Right ventricle myocardium superior (tissue), 1 donor: Measurements from ENCODE around the gene CAMTA1. TPM values are rescaled to one million over a fixed set of nuclear protein-coding genes. Genes with fewer than 3 reads are reported as not detected.

Experiments
- ATAC-seq: fragments of 200-7000 bp; cut with Tn5 transposase; one replicate; pipeline ENCODE4 v1.9.1; 2020; ENCODE audit warnings: mild to moderate bottlenecking; ENCODE audit not compliant: poor library complexity
- DNase-seq: peaks from one replicate; pipeline ENCODE4 v3.0.0-alpha.2; 2020
- intact Hi-C: fragments of 100-400 bp; cut with DNase I; formaldehyde crosslinking; loops from one replicate; pipeline ENCODE4 v1.11.2; 2022
- total RNA-seq: library from RNA; stranded (reverse); fragmentation: NEBNext Ultra II Directional; extraction: Animal tissue kit (Norgen Biotek cat#: 25700); gene quantifications from one replicate; pipeline ENCODE4 v1.2.1, GENCODE V29; 2021
- donor health status: DM: no; HTN: yes; CAD: no; lungs with severe emphysema.

The CAMTA1 gene
- total RNA-seq, 1 donor from 2014 or later, result 153 TPM

- DNase-seq (peak; percentile 57), ATAC-seq (peak; percentile 60)
- intact Hi-C loops, result loop anchor here (2.0 kb wide), 1 partner anchor 163 kb away; no protein-coding TSS in a partner anchor
Measured at GRCh38 chr1:6889875-6890480, 104.7 kb downstream of the CAMTA1 start.

- DNase-seq (no peak), ATAC-seq (no peak)
- intact Hi-C loops, result loop anchor here (2.0 kb wide), 1 partner anchor 164 kb away; no protein-coding TSS in a partner anchor
Measured at GRCh38 chr1:6890686-6891085, 105.4 kb downstream of the CAMTA1 start.

- intact Hi-C loops, result loop anchor here (2.0 kb wide), 1 partner anchor 165 kb away; no protein-coding TSS in a partner anchor
Measured at GRCh38 chr1:6891781-6892579, 106.7 kb downstream of the CAMTA1 start.

GRCh38 chr1:6893388-6893787, 108.1 kb downstream of the CAMTA1 start:
- intact Hi-C loops, result no loop called here
- no peak for DNase-seq
- no peak for ATAC-seq

More at GRCh38 chr1:6891781-6892579, 106.7 kb downstream of the CAMTA1 start:
- DNase-seq (no peak), ATAC-seq (no peak)

GRCh38 chr1:6897138-6897537, 111.9 kb downstream of the CAMTA1 start:
- ATAC-seq (no peak), DNase-seq (no peak)
- intact Hi-C loops, result no loop called here

- DNase-seq (no peak), ATAC-seq (no peak)
- intact Hi-C loops, result no loop called here
Measured at GRCh38 chr1:6898974-6899539, 113.8 kb downstream of the CAMTA1 start.

GRCh38 chr1:6899621-6900020, 114.4 kb downstream of the CAMTA1 start:
- intact Hi-C loops, result no loop called here
- no peak for ATAC-seq
- no peak for DNase-seq

GRCh38 chr1:6902153-6902552, 116.9 kb downstream of the CAMTA1 start:
- no peak for ATAC-seq
- intact Hi-C loops, result no loop called here
- DNase-seq, result no peak

- ATAC-seq (no peak), DNase-seq (no peak)
- intact Hi-C loops, result no loop called here
Measured at GRCh38 chr1:6904476-6905170, 119.4 kb downstream of the CAMTA1 start.

GRCh38 chr1:6905331-6905730, 120.1 kb downstream of the CAMTA1 start:
- intact Hi-C loops, result no loop called here
- ATAC-seq, result no peak
- DNase-seq, result no peak

- ATAC-seq, result no peak
- DNase-seq, result no peak
- intact Hi-C loops, result no loop called here
Measured at GRCh38 chr1:6905790-6906189, 120.5 kb downstream of the CAMTA1 start.

- intact Hi-C loops, result no loop called here
- DNase-seq, result no peak
- no peak for ATAC-seq
Measured at GRCh38 chr1:6906783-6907182, 121.5 kb downstream of the CAMTA1 start.

GRCh38 chr1:6907201-6907600, 121.9 kb downstream of the CAMTA1 start:
- DNase-seq, result no peak
- ATAC-seq, result no peak
- intact Hi-C loops, result no loop called here

GRCh38 chr1:6907676-6908434, 122.6 kb downstream of the CAMTA1 start:
- intact Hi-C loops, result no loop called here
- DNase-seq (no peak), ATAC-seq (no peak)

GRCh38 chr1:6909401-6909800, 124.1 kb downstream of the CAMTA1 start:
- ATAC-seq (no peak), DNase-seq (no peak)
- intact Hi-C loops, result no loop called here

- intact Hi-C loops, result no loop called here
- no peak for DNase-seq
Measured at GRCh38 chr1:6909857-6910256, 124.6 kb downstream of the CAMTA1 start.

GRCh38 chr1:6911021-6911941, 126.0 kb downstream of the CAMTA1 start:
- DNase-seq (no peak), ATAC-seq (no peak)
- intact Hi-C loops, result no loop called here

More at GRCh38 chr1:6909857-6910256, 124.6 kb downstream of the CAMTA1 start:
- no peak for ATAC-seq

- intact Hi-C loops, result no loop called here
- ATAC-seq (no peak), DNase-seq (no peak)
Measured at GRCh38 chr1:6911974-6912373, 126.7 kb downstream of the CAMTA1 start.
